Mucosa of stomach (tissue), 1 donor: ENCODE results near the gene MID1.
"Not testable (repeated sequence)": the region's sequence is repeated elsewhere in the genome, so short reads cannot be mapped to it uniquely, and the experiment has no call there.

ENCODE experiments used
- H3K27me3 ChIP-seq: one replicate; pipeline ENCODE4 v1.7.0; 2013; ENCODE audit warnings: mild to moderate bottlenecking, low read length; ENCODE audit not compliant: control insufficient read depth, insufficient read depth
- H3K36me3 ChIP-seq: one replicate; pipeline ENCODE4 v1.7.0; 2013; ENCODE audit warnings: low read length; ENCODE audit not compliant: control insufficient read depth, insufficient read depth
- H3K4me1 ChIP-seq: one replicate; pipeline ENCODE4 v1.7.0; 2013; ENCODE audit warnings: mild to moderate bottlenecking, low read length; ENCODE audit not compliant: control insufficient read depth, insufficient read depth
- H3K4me3 ChIP-seq: one replicate; pipeline ENCODE4 v1.7.0; 2013; ENCODE audit warnings: low read length
- H3K9ac ChIP-seq: one replicate; pipeline ENCODE4 v1.7.0; 2013; ENCODE audit warnings: mild to moderate bottlenecking, low read length, moderate library complexity
- H3K9me3 ChIP-seq: one replicate; pipeline ENCODE4 v1.7.0; 2013; ENCODE audit warnings: mild to moderate bottlenecking, low read length, moderate library complexity; ENCODE audit not compliant: control insufficient read depth
- donor health status: Pancreatic carcinoma.

Gene MID1

DNA sequence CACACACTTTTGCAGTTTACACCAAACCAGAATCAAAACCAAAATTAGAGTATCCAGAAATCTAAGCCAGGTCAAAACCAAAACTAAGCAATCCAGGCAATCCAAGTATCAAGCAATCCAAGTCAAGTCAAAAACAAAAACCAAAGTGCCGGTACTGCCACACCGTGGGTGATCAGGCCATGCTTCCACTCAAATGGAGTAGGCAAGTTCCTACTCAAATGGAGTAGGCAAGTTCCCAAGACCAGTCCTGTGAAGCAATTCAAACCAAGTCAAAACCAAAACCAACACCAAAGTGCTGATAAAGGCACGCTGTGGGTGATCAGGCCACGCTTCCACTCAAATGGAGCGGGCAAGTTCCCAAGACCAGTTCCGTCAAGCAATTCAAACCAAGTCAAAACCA lies 31.3 kb downstream of the MID1 start:
- no peak overlapping the region for H3K9ac ChIP-seq
- no peak overlapping the region for H3K4me3 ChIP-seq
- H3K4me1 ChIP-seq = no peaks in the 10 kb centered on the region
- H3K36me3 ChIP-seq = no peaks in the 10 kb centered on the region
- no peaks in the 10 kb centered on the region for H3K9me3 ChIP-seq
- no peaks in the 10 kb centered on the region for H3K27me3 ChIP-seq

DNA sequence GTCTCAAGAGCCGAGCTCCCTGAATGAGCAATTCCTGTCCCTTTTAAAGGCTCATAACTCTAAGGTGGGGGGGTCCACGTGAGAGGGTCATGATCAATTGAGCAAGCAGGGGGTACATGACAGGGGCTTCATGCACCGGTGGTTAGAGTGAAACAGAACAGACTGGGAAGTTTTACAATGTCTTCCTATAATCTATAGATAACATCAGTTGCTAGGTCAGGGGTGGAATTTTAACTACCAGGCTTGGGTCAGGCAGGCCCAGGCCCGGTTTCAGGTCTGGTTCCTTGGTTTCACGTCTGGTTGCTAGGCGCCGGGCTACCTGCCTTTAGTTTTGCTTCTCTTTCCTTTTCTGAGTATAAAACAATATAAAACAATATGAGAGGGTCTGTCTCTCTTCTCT lies 35.5 kb downstream of the MID1 start:
- not testable (repeated sequence) for H3K27me3 ChIP-seq, H3K36me3 ChIP-seq, H3K9me3 ChIP-seq, H3K4me3 ChIP-seq, H3K9ac ChIP-seq, H3K4me1 ChIP-seq

- H3K9me3 ChIP-seq = no peaks in the 10 kb centered on the region
- H3K27me3 ChIP-seq = no peaks in the 10 kb centered on the region
- no peaks in the 10 kb centered on the region for H3K36me3 ChIP-seq
- H3K4me1 ChIP-seq = no peaks in the 10 kb centered on the region
- H3K9ac ChIP-seq = no peak overlapping the region
- H3K4me3 ChIP-seq = no peak overlapping the region
Observed at GRCh38 chrX:10582945-10583344, 37.4 kb downstream of the MID1 start.

- Histone ChIP-seq H3K9ac (no peak overlapping the region), H3K36me3 (no peaks in the 10 kb centered on the region), H3K9me3 (no peaks in the 10 kb centered on the region), H3K4me3 (no peak overlapping the region), H3K27me3 (no peaks in the 10 kb centered on the region), H3K4me1 (no peaks in the 10 kb centered on the region)
Observed at GRCh38 chrX:10582215-10582733, 38.1 kb downstream of the MID1 start.

- Histone ChIP-seq H3K9ac (no peak overlapping the region), H3K9me3 (no peaks in the 10 kb centered on the region), H3K36me3 (no peaks in the 10 kb centered on the region), H3K27me3 (no peaks in the 10 kb centered on the region), H3K4me1 (no peaks in the 10 kb centered on the region), H3K4me3 (no peak overlapping the region)
Observed at GRCh38 chrX:10579112-10580011, 41.0 kb downstream of the MID1 start.

DNA sequence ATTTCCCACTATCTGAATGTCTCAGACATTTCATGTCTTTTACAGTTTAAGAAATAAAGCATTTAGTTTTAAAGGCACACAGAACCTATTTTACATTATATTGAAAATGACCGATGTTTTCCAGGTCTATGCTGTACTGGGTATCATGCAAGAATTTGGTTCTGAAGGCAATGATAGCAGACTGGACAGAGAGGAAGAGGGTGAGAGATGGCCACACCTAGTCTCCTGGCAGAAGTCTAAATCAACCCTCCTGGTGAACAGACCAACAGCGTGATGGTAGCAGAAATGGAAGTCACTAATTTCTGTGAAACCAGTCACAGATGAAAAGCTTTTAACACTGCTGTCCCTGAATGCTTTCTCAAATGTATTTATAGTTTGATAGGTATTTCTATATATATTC lies 41.9 kb downstream of the MID1 start:
- H3K4me3 ChIP-seq = no peak overlapping the region
- H3K9ac ChIP-seq = no peak overlapping the region
- H3K27me3 ChIP-seq = no peaks in the 10 kb centered on the region
- H3K4me1 ChIP-seq = no peaks in the 10 kb centered on the region
- no peaks in the 10 kb centered on the region for H3K36me3 ChIP-seq
- no peaks in the 10 kb centered on the region for H3K9me3 ChIP-seq

GRCh38 chrX:10577853-10578252 lies 42.5 kb downstream of the MID1 start:
- Histone ChIP-seq H3K36me3 (no peaks in the 10 kb centered on the region), H3K9ac (no peak overlapping the region), H3K4me3 (no peak overlapping the region), H3K4me1 (no peaks in the 10 kb centered on the region), H3K27me3 (no peaks in the 10 kb centered on the region), H3K9me3 (no peaks in the 10 kb centered on the region)

DNA sequence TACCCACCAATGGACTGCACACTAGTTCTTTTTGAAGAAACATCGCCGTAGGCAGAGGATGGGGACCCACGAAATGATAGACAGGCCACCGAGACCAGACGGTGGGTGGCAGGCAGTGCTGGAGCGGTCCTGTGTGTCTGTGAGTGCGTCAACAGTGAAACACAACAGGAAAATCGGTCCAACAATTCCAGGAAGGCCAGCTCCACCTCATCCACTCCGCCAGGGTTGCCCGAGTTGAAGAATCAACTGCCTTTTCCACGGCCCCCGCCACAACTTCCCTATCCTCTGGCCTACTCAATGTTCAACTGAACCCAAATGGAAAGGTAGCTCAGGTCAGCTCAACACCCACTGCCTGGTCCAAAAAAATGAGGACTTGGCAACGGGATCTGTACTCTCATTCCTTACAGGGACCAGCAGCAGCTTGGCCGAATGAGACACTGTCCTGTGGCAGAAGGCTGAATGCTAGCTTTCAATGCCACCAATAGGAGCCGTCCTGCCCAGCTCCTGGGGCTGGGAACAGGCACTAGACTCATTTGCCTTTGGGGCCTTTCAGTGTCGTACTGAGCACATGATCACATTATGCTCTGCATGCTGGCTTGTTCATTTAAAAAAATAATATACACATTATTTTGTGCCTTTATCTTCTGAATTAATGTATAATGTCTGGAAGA lies 43.5 kb downstream of the MID1 start:
- H3K27me3 ChIP-seq = no peaks in the 10 kb centered on the region
- no peaks in the 10 kb centered on the region for H3K4me1 ChIP-seq
- no peaks in the 10 kb centered on the region for H3K36me3 ChIP-seq
- H3K9me3 ChIP-seq = no peaks in the 10 kb centered on the region
- no peak overlapping the region for H3K4me3 ChIP-seq
- H3K9ac ChIP-seq = no peak overlapping the region

GRCh38 chrX:10576186-10576585 lies 44.2 kb downstream of the MID1 start:
- Histone ChIP-seq H3K27me3 (no peaks in the 10 kb centered on the region), H3K4me1 (no peaks in the 10 kb centered on the region), H3K4me3 (no peak overlapping the region), H3K9me3 (no peaks in the 10 kb centered on the region), H3K36me3 (no peaks in the 10 kb centered on the region), H3K9ac (no peak overlapping the region)

- Histone ChIP-seq H3K4me1 (no peaks in the 10 kb centered on the region), H3K36me3 (no peaks in the 10 kb centered on the region), H3K27me3 (no peaks in the 10 kb centered on the region), H3K4me3 (no peak overlapping the region), H3K9me3 (no peaks in the 10 kb centered on the region), H3K9ac (no peak overlapping the region)
Observed at GRCh38 chrX:10574663-10575062, 45.7 kb downstream of the MID1 start.

DNA sequence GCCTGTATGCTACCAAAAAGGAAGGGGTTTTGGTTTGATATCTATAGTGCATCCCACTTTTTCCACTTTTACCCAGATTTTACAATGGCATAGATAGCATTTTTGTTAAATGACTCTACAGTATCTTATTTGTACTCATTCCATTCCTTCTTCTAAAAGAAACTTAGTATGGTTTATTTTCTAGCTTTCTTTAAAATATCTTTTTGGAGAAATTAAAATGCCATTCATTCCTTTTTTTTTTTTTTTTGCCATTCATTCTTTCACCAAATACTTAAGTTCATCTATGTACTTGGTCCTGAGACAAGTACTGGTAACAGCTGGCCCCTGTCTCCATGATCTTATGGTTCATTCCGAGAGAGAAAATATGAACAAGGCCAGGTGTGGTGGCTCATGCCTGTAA lies 49.1 kb downstream of the MID1 start:
- Histone ChIP-seq H3K36me3 (no peaks in the 10 kb centered on the region), H3K4me1 (no peaks in the 10 kb centered on the region), H3K9me3 (no peaks in the 10 kb centered on the region), H3K27me3 (no peaks in the 10 kb centered on the region), H3K4me3 (no peak overlapping the region), H3K9ac (no peak overlapping the region)

DNA sequence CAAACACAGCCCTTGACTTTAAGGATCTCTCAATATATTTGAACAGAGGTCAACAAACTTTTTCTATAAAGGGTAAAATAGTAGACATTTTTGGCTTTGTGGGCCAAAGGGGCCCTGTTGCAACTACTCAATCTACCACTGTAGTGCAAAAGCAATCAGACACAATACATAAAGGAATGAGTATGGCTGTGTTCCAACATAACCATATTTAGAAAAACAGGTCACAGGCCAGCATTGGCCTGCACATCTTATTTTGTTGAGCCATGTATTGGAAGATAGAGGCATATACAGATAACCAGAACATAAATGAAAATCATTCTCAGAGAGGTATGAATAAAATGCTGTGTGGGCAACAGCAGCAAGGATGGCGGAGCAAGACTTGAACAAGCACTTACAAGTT lies 49.8 kb downstream of the MID1 start:
- H3K9ac ChIP-seq = no peak overlapping the region
- H3K9me3 ChIP-seq = no peaks in the 10 kb centered on the region
- no peaks in the 10 kb centered on the region for H3K36me3 ChIP-seq
- no peaks in the 10 kb centered on the region for H3K27me3 ChIP-seq
- no peak overlapping the region for H3K4me3 ChIP-seq
- H3K4me1 ChIP-seq = no peaks in the 10 kb centered on the region
